NCI-H2171 (cell line): ENCODE measurements around the gene CDKAL1.
A peak's percentile ranks its signal among the peaks of the same experiment; 100 is the strongest.
"Not testable (repeated sequence)": the region's sequence is repeated elsewhere in the genome, so short reads cannot be mapped to it uniquely, and the experiment has no call there.

ENCODE experiments used
- DNase-seq: peaks from one replicate; lab custom pipeline; 2025; lab: John Stamatoyannopoulos, UW

CDKAL1 gene

GRCh38 chr6:20534295-20535262, at the start of gene CDKAL1:
TSS of gene CDKAL1 (plus strand) at chr6:20534457. CDS start at chr6:20546351, 11,894 bp downstream.
- peak; percentile 86 for DNase-seq

GRCh38 chr6:20486641-20487040, 47.6 kb upstream of the CDKAL1 start:
- DNase-seq, result no peak

DNA sequence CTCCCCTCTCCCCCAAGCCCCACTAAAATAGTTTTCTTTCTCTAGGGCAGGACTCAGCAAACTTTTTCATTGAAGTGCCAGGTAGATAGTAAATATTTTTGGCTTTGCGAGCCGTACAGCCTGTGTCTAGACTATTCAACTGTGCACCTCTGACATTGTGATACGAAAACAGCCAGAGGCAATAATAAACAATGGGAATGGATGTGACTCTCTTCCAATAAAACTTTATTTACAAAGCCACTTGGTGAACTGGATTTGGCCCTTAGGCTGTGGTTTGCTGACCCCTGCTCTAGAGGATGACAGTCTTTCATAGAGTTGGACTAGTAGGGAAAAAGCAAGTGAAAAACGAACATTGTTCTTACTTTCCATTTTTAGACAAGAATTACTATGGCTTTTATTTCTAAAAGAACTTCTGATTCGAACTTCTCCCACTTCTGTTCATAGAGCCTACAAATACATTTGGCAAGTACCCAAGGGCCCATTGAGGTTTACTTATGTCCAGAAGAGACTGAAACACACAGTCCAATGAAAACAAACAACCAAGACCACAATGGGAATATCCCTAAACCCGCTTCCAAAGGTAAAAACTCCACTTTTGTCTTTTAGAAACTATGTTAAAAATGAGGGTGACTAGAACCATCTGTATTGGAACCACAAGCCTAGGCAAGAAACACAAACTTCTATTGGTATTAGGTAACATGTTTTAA, 46.4 kb upstream of the CDKAL1 start:
- DNase-seq, result no peak

DNA sequence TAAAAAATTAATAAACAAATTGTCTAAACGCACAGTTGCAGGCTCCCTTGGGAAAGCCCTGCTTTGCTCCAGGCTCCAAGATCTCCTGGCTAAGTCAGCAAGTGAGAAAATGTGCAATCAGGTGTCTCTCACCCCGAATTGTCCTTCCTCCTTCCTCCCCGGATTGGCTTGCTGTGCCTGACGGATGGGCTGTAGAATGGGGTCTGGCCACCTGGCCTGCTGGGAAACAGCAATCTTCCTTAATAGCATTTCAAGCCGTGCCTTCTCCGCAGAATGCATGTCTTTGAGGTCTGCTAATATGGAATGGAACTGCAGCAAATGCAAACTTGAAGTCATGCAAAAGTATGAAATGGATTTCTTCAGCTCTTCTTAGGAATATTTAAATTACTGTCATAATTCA, 43.7 kb upstream of the CDKAL1 start:
- DNase-seq, result no peak

- no peak for DNase-seq
Observed at GRCh38 chr6:20492099-20492498, 42.2 kb upstream of the CDKAL1 start.

GRCh38 chr6:20497216-20498040, 36.8 kb upstream of the CDKAL1 start:
- no peak for DNase-seq

DNA sequence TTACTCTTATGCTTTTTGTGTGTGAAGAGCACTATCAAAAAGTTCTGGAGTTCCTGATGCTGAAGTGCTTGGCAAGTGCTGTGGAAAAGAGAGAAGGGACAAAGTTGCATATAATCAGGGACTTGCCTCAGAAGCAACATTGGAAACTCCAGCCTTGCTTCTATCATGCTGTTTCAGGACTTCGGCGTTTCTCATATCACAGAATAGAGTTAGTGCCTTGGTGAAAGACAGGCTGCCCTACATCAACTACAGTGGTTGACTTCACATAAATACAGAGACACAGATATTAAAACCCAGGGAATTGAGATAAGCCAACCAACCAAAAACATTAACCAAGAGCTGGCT, 36.2 kb upstream of the CDKAL1 start:
- DNase-seq, result no peak

GRCh38 chr6:20509212-20509611, 25.0 kb upstream of the CDKAL1 start:
- DNase-seq, result no peak

GRCh38 chr6:20511852-20512251, 22.4 kb upstream of the CDKAL1 start:
- DNase-seq, result no peak

DNA sequence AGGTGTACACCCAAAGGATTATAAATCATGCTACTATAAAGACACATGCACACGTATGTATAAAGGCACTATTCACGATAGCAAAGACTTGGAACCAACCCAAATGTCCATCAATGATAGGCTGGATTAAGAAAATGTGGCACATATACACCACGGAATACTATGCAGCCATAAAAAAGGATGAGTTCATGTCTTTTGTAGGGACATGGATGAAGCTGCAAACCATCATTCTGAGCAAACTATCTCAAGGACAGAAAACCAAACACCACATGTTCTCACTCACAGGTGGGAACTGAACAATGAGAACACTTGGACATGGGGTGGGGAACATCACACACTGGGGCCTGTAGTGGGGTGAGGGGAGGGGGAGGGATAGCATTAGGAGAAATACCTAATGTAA, 9.0 kb upstream of the CDKAL1 start:
- not testable (repeated sequence) for DNase-seq

- peak; percentile 20 for DNase-seq
Observed at GRCh38 chr6:20529086-20529448, 5.2 kb upstream of the CDKAL1 start.

DNA sequence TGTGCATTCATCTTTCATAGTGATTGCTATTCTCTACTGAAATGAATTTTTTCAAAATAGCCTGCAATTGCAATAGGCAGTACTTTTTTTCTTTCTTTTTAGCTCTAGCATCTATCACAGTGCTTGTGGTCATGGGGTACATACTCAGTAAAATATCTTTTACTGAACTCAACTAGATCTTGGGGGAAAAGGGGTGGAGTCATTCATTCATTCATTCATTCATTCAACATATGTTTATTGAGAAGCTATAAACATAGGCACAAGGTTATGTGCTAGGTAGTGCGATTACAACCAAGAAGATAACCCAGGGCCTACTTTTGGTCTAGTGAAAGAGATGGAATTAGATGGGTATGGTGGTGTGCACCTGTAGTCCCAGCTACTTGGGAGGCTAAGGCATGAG, 1.4 kb upstream of the CDKAL1 start:
- no peak for DNase-seq

DNA sequence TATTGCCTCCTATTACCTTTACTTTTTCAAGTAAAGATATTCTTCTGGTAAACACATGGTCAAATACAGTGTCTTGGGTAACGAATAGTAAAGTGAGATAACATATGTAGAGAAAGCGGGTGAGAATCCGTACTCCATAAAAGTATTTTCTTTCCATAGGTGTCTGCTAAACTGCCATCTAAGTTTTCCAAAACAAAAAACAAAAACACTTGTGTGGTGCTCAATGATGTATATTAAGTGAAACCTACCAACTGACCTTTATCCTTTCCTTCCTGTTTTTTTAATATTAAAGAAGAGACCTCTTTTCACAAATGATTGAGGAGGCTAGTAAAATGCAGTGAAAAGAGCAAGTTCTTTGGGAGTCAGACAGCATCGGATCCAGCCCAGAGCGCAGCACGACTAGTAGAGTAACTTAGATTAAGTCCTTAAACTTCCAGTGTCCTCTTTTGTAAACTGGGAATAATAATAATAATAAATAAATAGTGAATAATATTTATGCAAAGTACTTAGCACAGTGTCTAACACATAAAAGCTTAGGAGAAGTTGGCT, 437 bp upstream of the CDKAL1 start:
- DNase-seq, result no peak

DNA sequence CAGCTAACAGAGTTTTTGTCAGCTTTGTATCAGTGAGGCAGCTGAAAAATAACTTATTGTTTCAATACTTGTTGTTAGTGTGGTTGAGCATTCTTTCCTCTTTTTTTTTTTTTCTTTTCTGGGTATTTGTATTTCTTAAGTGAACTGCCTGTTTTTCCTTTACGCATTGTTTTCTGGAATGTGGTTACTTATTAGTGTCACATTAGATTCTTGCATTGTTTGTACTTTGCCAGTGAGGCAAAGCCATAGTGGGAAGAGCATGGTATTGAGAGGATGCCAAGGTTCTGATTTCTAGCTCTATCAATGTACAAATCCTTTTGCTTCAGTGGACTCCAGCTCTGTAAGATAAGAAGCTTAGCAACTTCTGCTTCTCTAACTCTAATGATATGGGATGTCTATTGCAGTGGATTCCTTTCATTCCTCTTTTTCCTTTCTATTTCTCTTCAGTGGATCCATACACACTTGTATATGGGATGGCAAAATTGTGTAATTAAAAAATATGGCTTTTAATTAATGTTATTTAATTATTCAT, 3.9 kb downstream of the CDKAL1 start:
- no peak for DNase-seq

- DNase-seq, result no peak
Observed at GRCh38 chr6:20538907-20539306, 4.7 kb downstream of the CDKAL1 start.

- DNase-seq, result no peak
Observed at GRCh38 chr6:20539387-20539786, 5.1 kb downstream of the CDKAL1 start.

DNA sequence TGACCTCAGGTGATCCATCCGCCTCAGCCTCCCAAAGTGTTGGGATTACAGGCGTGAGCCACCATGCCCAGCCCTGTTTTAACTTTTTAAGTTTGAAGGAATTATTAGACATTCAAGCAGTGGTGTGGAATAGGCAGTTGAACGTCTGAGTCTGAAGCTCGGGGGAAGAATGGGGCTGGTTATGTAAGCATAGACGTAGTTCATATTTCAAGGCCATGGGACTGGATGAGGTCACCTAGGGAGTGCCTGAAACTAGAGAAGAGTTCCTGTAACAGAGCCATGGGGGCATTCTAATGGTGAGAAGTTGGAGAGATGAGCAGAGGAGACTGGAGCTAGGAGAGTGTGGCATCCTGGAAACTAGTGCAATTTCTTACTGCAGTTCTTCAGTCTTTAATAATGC, 6.4 kb downstream of the CDKAL1 start:
- no peak for DNase-seq

DNA sequence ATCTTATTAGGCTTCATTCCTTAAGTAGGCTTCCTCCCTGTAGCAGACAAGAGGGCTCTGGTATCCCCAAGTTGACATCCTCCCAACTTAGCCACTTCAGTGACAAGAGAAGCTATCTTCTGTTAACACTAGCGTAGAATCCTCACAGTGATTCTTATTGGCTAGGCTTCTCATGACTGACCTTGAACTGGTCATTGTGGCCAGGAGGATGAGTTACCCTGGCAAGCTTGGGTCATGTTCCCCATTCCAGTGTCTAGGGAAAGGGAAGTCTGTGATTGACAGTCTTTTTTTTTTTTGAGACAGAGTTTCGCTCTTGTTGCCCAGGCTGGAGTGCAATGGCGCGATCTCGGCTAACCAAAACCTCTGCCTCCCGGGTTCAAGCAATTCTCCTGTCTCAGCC, 7.1 kb downstream of the CDKAL1 start:
- no peak for DNase-seq

DNA sequence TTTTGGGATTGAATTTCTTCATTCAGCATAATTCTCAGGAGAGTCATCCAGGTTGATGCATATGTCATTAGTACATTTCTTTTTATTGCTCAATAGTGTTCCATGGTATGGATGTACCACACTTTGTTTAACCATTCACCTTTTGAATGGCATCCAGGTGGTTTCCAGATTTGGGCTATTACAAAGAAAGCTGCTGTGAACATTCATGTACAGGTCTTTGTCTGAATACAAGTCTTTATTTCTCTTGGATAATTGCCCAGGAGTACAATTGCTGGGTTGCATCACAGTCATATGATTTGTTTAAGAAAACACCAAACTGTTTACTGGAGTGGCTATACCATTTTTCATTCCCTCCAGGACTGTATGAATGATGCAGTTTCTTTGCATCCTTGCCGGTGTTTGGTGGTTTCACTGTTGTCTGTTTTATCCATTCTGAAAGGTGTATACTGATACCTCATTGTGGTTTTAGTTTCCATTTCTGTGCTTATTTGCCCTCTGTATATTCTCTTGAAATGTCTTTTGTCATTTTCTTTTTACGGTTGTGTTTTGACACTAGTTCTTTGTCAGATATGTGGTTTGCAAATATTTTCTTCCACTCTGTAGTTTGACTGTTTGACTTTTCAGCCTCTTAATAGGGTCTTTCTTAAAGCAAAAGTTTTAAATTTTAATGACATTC, 8.8 kb downstream of the CDKAL1 start:
- no peak for DNase-seq

GRCh38 chr6:20548264-20548663, 14.0 kb downstream of the CDKAL1 start:
- DNase-seq, result no peak

- not testable (repeated sequence) for DNase-seq
Observed at GRCh38 chr6:20549398-20549797, 15.1 kb downstream of the CDKAL1 start.
